ENCODE results near the gene TNN. TPM values are rescaled to one million over a fixed set of nuclear protein-coding genes. Genes with fewer than 3 reads are reported as not detected.

Gene TNN
- total and polyA plus RNA-seq, 10 of the 15 experiments (the other 5 are each of a cell fraction or from before 2014, with no cell fraction given): 0.05 to 0.17 (median 0.11) TPM

DNA sequence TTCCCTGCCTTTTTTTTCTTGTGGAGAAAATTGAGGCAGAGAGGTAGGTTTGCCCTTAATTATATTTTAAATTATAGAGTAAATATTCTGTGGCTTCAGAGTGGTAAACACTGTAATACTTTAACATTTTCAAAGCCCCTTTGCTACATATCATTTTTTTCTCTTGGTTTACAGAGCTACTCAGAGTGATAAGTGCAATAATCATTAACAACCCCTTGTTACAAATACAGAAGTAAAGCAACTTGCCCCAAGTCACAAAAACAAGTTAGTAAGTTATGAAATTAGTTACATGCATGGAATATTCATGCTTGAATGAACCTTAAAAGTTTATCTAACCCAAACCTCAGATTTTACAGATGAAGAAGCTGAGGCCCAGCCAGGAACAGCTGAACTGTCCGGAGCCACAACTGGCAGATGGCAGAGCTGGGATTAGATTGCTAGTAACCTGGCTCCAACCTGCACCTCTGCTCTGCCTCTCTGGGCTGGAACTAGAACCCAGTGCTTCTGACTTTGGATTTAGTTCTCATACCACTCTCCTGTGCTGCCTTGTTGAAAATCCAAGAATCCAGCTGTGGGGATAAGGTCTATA is 48.7 kb downstream of the TNN start:
- H3K36me3 ChIP-seq (ENCODE audit: control insufficient read depth in 2 of 2, insufficient read depth in 2 of 2, low read length in 1 of 2): no peaks in the 10 kb centered on the region
- H3K9ac ChIP-seq (ENCODE audit: control insufficient read depth, insufficient read depth, low read length): no peak overlapping the region
- ChIA-PET POLR2A (no interaction called here), CTCF (interaction anchor here (0.8 to 7.4 kb wide), 6 partner anchors 8 to 86 kb away, joined by 3 to 53 read pairs (median 6); no protein-coding TSS in a partner anchor), SMC1A (ENCODE audit: uncharacterized antibody, unreplicated experiment) (interaction anchor here (0.7 to 1.9 kb wide), 3 partner anchors 35 to 87 kb away, joined by 3 to 6 read pairs (median 5); no protein-coding TSS in a partner anchor), RAD21 (ENCODE audit: unreplicated experiment) (interaction anchor here (0.9 to 1.4 kb wide), 2 partner anchors 9 kb away, joined by 3 to 6 read pairs; no protein-coding TSS in a partner anchor)
- no peaks in the 10 kb centered on the region; the same call in 1 of the 2 replicates for H3K4me1 ChIP-seq (ENCODE audit: control insufficient read depth, insufficient read depth, low read length)
- intact Hi-C loops (cut with micrococcal nuclease; ENCODE audit: unreplicated experiment): no loop called here
- ATAC-seq: no peak
- H4K20me1 ChIP-seq (ENCODE audit: control insufficient read depth, insufficient read depth): no peaks in the 10 kb centered on the region
- no peaks in the 10 kb centered on the region; the same call in 2 of the 3 replicates for H3K9me3 ChIP-seq (replicated peaks; ENCODE audit: control insufficient read depth, insufficient read depth, low read length)
- H3K27ac ChIP-seq (ENCODE audit: control insufficient read depth, insufficient read depth): no peak overlapping the region
- no peaks in the 10 kb centered on the region for H3K27me3 ChIP-seq (replicated peaks in 1 of 2; ENCODE audit: control insufficient read depth in 2 of 2, insufficient read depth in 2 of 2, low read length in 1 of 2)
- TF ChIP-seq TCF12 (IDR thresholded peaks at IDR 0.05; ENCODE audit: low read depth, low read length) (no peak), EZH2 (IDR thresholded peaks at IDR 0.05; ENCODE audit: borderline replicate concordance, control insufficient read depth, low read depth, low read length) (no peak), ZNF274 (IDR thresholded peaks at IDR 0.05; ENCODE audit: insufficient read depth, insufficient read length) (no peak), RUNX3 (IDR thresholded peaks at IDR 0.05; ENCODE audit: low read length) (no peak), RAD51 (IDR thresholded peaks at IDR 0.05) (no peak), EP300 (IDR thresholded peaks at IDR 0.05; ENCODE audit: borderline replicate concordance in 1 of 2, control insufficient read depth in 1 of 2, low read depth in 2 of 2, low read length in 2 of 2) (no peak), ZNF622 (IDR thresholded peaks at IDR 0.05) (no peak), NR2F1 (conservative IDR thresholded peaks at IDR 0.05) (no peak), CBX3 (IDR thresholded peaks at IDR 0.05; ENCODE audit: borderline replicate concordance, low read depth) (no peak), SMC3 (IDR thresholded peaks at IDR 0.05; ENCODE audit: borderline replicate concordance, low read length) (no peak), KLF5 (IDR thresholded peaks at IDR 0.05; ENCODE audit: partially characterized antibody) (no peak), RFX5 (IDR thresholded peaks at IDR 0.05; ENCODE audit: low read depth, low read length) (no peak), PAX5 (IDR thresholded peaks at IDR 0.05; ENCODE audit: borderline replicate concordance, low read depth, low read length) (no peak)
- TF ChIP-seq, protein P1, sequence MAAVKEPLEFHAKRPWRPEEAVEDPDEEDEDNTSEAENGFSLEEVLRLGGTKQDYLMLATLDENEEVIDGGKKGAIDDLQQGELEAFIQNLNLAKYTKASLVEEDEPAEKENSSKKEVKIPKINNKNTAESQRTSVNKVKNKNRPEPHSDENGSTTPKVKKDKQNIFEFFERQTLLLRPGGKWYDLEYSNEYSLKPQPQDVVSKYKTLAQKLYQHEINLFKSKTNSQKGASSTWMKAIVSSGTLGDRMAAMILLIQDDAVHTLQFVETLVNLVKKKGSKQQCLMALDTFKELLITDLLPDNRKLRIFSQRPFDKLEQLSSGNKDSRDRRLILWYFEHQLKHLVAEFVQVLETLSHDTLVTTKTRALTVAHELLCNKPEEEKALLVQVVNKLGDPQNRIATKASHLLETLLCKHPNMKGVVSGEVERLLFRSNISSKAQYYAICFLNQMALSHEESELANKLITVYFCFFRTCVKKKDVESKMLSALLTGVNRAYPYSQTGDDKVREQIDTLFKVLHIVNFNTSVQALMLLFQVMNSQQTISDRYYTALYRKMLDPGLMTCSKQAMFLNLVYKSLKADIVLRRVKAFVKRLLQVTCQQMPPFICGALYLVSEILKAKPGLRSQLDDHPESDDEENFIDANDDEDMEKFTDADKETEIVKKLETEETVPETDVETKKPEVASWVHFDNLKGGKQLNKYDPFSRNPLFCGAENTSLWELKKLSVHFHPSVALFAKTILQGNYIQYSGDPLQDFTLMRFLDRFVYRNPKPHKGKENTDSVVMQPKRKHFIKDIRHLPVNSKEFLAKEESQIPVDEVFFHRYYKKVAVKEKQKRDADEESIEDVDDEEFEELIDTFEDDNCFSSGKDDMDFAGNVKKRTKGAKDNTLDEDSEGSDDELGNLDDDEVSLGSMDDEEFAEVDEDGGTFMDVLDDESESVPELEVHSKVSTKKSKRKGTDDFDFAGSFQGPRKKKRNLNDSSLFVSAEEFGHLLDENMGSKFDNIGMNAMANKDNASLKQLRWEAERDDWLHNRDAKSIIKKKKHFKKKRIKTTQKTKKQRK (IDR thresholded peaks at IDR 0.05; ENCODE audit: low read depth, low read length): no peak
- TF ChIP-seq, protein P2, sequence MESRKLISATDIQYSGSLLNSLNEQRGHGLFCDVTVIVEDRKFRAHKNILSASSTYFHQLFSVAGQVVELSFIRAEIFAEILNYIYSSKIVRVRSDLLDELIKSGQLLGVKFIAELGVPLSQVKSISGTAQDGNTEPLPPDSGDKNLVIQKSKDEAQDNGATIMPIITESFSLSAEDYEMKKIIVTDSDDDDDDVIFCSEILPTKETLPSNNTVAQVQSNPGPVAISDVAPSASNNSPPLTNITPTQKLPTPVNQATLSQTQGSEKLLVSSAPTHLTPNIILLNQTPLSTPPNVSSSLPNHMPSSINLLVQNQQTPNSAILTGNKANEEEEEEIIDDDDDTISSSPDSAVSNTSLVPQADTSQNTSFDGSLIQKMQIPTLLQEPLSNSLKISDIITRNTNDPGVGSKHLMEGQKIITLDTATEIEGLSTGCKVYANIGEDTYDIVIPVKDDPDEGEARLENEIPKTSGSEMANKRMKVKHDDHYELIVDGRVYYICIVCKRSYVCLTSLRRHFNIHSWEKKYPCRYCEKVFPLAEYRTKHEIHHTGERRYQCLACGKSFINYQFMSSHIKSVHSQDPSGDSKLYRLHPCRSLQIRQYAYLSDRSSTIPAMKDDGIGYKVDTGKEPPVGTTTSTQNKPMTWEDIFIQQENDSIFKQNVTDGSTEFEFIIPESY (IDR thresholded peaks at IDR 0.05): no peak
- H3K4me3 ChIP-seq: no peak overlapping the region
- no peaks in the 10 kb centered on the region for H3K79me2 ChIP-seq (ENCODE audit: control insufficient read depth, insufficient read depth, low read length)
- no TSS peak for BruUV-seq (replicated peaks)
- 59% methylated on average over 1 of the region's 1 CpG for WGBS (ENCODE audit: insufficient coverage, insufficient replicate concordance, low lambda C conversion rate, missing lambda C conversion rate)
- no peak for DNase-seq (ENCODE audit: low read depth, low spot score)
- in situ Hi-C loops (cut with MboI): no loop called here
- no peak overlapping the region for H2AFZ ChIP-seq (ENCODE audit: control insufficient read depth, low read depth, low read length)
- H3K4me2 ChIP-seq (ENCODE audit: control insufficient read depth, insufficient read depth): no peak overlapping the region
- no peak for FAIRE-seq

Measured in GM12878 (cell line).